HepG2 (cell line): ENCODE results near the gene GRAMD1A. TPM values are rescaled to one million over a fixed set of nuclear protein-coding genes. Genes with fewer than 3 reads are reported as not detected.

Experiments
- ATAC-seq: fragments of 200-7000 bp; cut with Tn5 transposase; 3 replicates; pipeline ENCODE4 v1.9.1; 2020; ENCODE audit warnings: mild to moderate bottlenecking, moderate library complexity
- BruUV-seq: library from RNA; stranded (reverse); fragments of 400-500 nt; replicated peaks from 2 replicates; lab custom pipeline; 2021; lab: Mats Ljungman, UMichigan
- CTCF ChIA-PET: fragments of 300-600 bp; formaldehyde crosslinking; extraction: SDS; loops from one replicate; lab custom pipeline; 2021; ENCODE audit warnings: low total read pairs, inconsistent platforms, low intra/inter-chr PET ratio; lab: Yijun Ruan, JAX
- POLR2A ChIA-PET: fragments of 350-600 bp; sonication (Branson Sonifier 250); formaldehyde crosslinking; loops from one replicate; lab custom pipeline; 2020; ENCODE audit warnings: antibody characterized with exemption, inconsistent platforms; lab: Yijun Ruan, JAX
- DNase-seq: peaks from one replicate; pipeline ENCODE4 v3.0.0-alpha.2; 2015; ENCODE audit warnings: low spot score
- FAIRE-seq: peaks from 3 replicates; lab custom pipeline; 2011; peaks lifted over from hg19 to GRCh38; lab: Jason Lieb, UNC
- H2AFZ ChIP-seq: one replicate; pipeline ENCODE4 v1.6.1; 2011; ENCODE audit warnings: low read length, inconsistent platforms
- H3K27ac ChIP-seq: fragments of 300-600 bp; 3 replicates; pipeline ENCODE4 v1.8.0; 2011; ENCODE audit warnings: mixed run types, mild to moderate bottlenecking, mixed read lengths, low read length, inconsistent platforms; ENCODE audit not compliant: insufficient read depth; ENCODE audit errors: extremely low read length
- H3K27me3 ChIP-seq, 2 experiments: fragments of 200-600 bp in 1 of 2; 2 replicates in 1 of 2; 3 replicates in 1 of 2; pipeline versions ENCODE4 v1.6.0 to v1.8.0; 2011; ENCODE audit warnings: low read length in 2 of 2, mild to moderate bottlenecking in 2 of 2, moderate library complexity in 2 of 2, inconsistent platforms in 1 of 2; ENCODE audit not compliant: insufficient read depth in 2 of 2, control insufficient read depth in 1 of 2
- H3K36me3 ChIP-seq, 2 experiments: fragments of 200-600 bp in 1 of 2; replicated peaks in 1 of 2; 2 replicates in 1 of 2; 3 replicates in 1 of 2; pipeline versions ENCODE4 v1.5.1 to v1.8.0; 2011; ENCODE audit warnings: low read length in 2 of 2, inconsistent platforms in 1 of 2; ENCODE audit not compliant: insufficient read depth in 2 of 2, control insufficient read depth in 1 of 2
- H3K4me1 ChIP-seq: 2 replicates; pipeline ENCODE4 v1.5.1; 2012; ENCODE audit warnings: low read length, inconsistent platforms; ENCODE audit not compliant: insufficient read depth
- H3K4me2 ChIP-seq: 2 replicates; pipeline ENCODE4 v1.6.0; 2011; ENCODE audit warnings: low read depth, low read length, inconsistent platforms
- H3K4me3 ChIP-seq, 3 experiments: fragments of 200-600 bp in 1 of 3; sonication (generic), shearing (Covaris generic) in 1 of 3; replicated peaks in 1 of 3; 2 replicates each; pipeline ENCODE4 v1.5.1; 2011 to 2016; ENCODE audit warnings: low read length in 3 of 3, inconsistent platforms in 2 of 3, low read depth in 2 of 3, mild to moderate bottlenecking in 2 of 3, control low read depth in 1 of 3, mixed read lengths in 1 of 3; ENCODE audit not compliant: insufficient read depth in 1 of 3
- H3K79me2 ChIP-seq: one replicate; pipeline ENCODE4 v1.6.1; 2011; ENCODE audit warnings: low read length, inconsistent platforms; ENCODE audit not compliant: insufficient read depth
- H3K9ac ChIP-seq: 2 replicates; pipeline ENCODE4 v1.6.0; 2011; ENCODE audit warnings: mild to moderate bottlenecking, low read depth, low read length, inconsistent platforms; ENCODE audit not compliant: insufficient read depth
- H3K9me3 ChIP-seq: 2 replicates; pipeline ENCODE4 v1.5.1; 2012; ENCODE audit warnings: mild to moderate bottlenecking, low read length
- H4K20me1 ChIP-seq: 2 replicates; pipeline ENCODE4 v1.6.0; 2011; ENCODE audit warnings: inconsistent platforms, mild to moderate bottlenecking, low read length, moderate library complexity; ENCODE audit not compliant: insufficient read depth
- BRD4 ChIP-seq: sonication (generic); formaldehyde crosslinking; IDR thresholded peaks from 2 replicates; pipeline ENCODE4 v1.4.0; 2020; ENCODE audit warnings: missing genetic modification reagents
- HDAC2 ChIP-seq: sonication (generic); formaldehyde crosslinking; IDR thresholded peaks from 2 replicates; pipeline ENCODE4 v1.4.0; 2020; ENCODE audit warnings: missing genetic modification reagents
- MXI1 ChIP-seq: IDR thresholded peaks from 3 replicates; pipeline ENCODE4 v1.6.1; 2012; ENCODE audit warnings: low read depth, low read length, inconsistent platforms, borderline replicate concordance
- NRL ChIP-seq: sonication (generic); formaldehyde crosslinking; IDR thresholded peaks from 2 replicates; pipeline ENCODE4 v1.5.0; 2020; ENCODE audit warnings: missing genetic modification reagents, mild to moderate bottlenecking, moderate library complexity, borderline replicate concordance
- PAX8 ChIP-seq: sonication (generic); formaldehyde crosslinking; IDR thresholded peaks from 2 replicates; pipeline ENCODE4 v1.8.0; 2022; ENCODE audit warnings: mild to moderate bottlenecking, missing genetic modification reagents, borderline replicate concordance
- ZNF260 ChIP-seq: sonication (generic); formaldehyde crosslinking; IDR thresholded peaks from 2 replicates; pipeline ENCODE4 v1.4.0; 2020; ENCODE audit warnings: missing genetic modification reagents, low read depth, mild to moderate bottlenecking, borderline replicate concordance
- ZNF326 ChIP-seq: sonication (generic); formaldehyde crosslinking; IDR thresholded peaks from 2 replicates; pipeline ENCODE4 v1.4.0; 2020; ENCODE audit warnings: missing genetic modification reagents, borderline replicate concordance
- ZNF703 ChIP-seq: sonication (generic); formaldehyde crosslinking; IDR thresholded peaks from 2 replicates; pipeline ENCODE4 v1.5.1; 2020; ENCODE audit warnings: missing genetic modification reagents, mild to moderate bottlenecking, moderate library complexity, borderline replicate concordance
- ZNF761 ChIP-seq: sonication (generic); formaldehyde crosslinking; conservative IDR thresholded peaks from 2 replicates; pipeline ENCODE4 v1.4.0; 2020; ENCODE audit warnings: mild to moderate bottlenecking, missing genetic modification reagents
- ZNF772 ChIP-seq: sonication (generic); formaldehyde crosslinking; IDR thresholded peaks from 2 replicates; pipeline ENCODE4 v1.5.0; 2020; ENCODE audit warnings: mild to moderate bottlenecking, missing genetic modification reagents
- WGBS: methylation state at CpG from one replicate; pipeline ENCODE4 v1.1.6; 2017; ENCODE audit warnings: low lambda C conversion rate; 5-methylcytosine and 5-hydroxymethylcytosine counted together
- in situ Hi-C: cut with HindIII; loops from 2 replicates; pipeline ENCODE4 v1.10.0; 2017; ENCODE audit warnings: low pct_unique_long_range_greater_than_20kb; ENCODE audit not compliant: extremely low pct_ligation_motif_present
- intact Hi-C: fragments of 100-400 bp; cut with micrococcal nuclease; formaldehyde crosslinking; loops from one replicate; pipeline ENCODE4 v1.10.0; 2022; ENCODE audit not compliant: unreplicated experiment
- polyA plus RNA-seq, 8 experiments: library from polyadenylated mRNA; depleted of rRNA in 3 of 8; stranded (reverse) in 7 of 8; unstranded in 1 of 8; fragments of >200 nt; fragmentation: Illumina TruSeq in 4 of 8; extraction: Trizol in 4 of 8; gene quantifications; 2 replicates each; pipeline versions ENCODE4 v1.2.1 to v1.2.3, GENCODE V29; 2011 to 2016; ENCODE audit warnings: low read depth in 4 of 8, missing spikeins in 1 of 8, mixed read lengths in 1 of 8; ENCODE audit not compliant: insufficient read depth in 1 of 8
- total RNA-seq, 5 experiments: library from RNA; depleted of rRNA; stranded (reverse); fragments of >200 nt; fragmentation: Illumina TruSeq; extraction: Trizol; gene quantifications; 2 replicates each; pipeline ENCODE4 v1.2.3, GENCODE V29; 2016; ENCODE audit warnings: low read depth in 1 of 5
- TF ChIP-seq, protein P1 (sequence below): IDR thresholded peaks from 2 replicates; pipeline ENCODE4 v1.6.1; 2012; ENCODE audit warnings: low read length, improper control_type of control experiment
- TF ChIP-seq, protein P2 (sequence below): sonication (generic); formaldehyde crosslinking; IDR thresholded peaks from 2 replicates; pipeline ENCODE4 v1.4.0; 2020; ENCODE audit warnings: missing genetic modification reagents, borderline replicate concordance
- TF ChIP-seq, protein P3 (sequence below): sonication (generic); formaldehyde crosslinking; IDR thresholded peaks from 2 replicates; pipeline ENCODE4 v1.4.0; 2020; ENCODE audit warnings: mild to moderate bottlenecking, missing genetic modification reagents

The GRAMD1A gene
- total and polyA plus RNA-seq, 2 of the 13 experiments (the other 11 are each of a cell fraction or from before 2014, with no cell fraction given), result 14.7 to 181 TPM

DNA sequence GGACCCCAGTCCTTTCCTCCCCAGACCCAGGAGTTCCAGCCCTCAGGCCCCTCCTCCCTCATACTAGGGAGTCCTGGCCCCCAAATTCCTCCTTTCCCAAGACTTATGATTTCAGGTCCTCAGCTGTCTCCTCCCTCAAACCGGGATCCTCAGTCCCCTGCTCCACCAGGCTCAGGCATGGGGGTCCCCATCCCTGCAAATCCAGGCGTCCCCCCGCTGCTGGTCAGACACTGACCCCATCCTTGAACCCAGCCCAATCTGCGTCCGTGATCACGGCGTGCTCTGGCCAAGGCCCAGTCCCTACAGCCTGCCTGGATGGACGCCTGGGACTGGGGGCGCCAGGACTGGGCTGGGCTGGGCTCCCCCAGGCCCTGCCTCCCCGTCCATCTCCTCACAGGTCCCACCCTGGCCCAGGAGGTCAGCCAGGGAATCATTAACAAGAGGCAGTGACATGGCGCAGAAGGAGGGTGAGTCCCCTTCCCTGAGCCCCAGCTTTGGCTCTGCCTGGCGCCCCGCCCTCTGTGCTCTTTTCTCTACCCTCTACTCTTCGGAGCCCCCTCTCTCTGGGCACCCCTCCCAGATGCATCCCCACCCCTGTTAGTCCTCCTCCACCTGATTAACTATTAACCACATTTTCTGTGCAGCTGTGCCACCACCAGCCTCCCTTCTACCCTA lies 42.1 kb downstream of the GRAMD1A start:
- DNase-seq, result peak; percentile 89
- Histone ChIP-seq H3K9ac (peak overlapping the region; percentile 85), H3K9me3 (no peaks in the 10 kb centered on the region), H3K27me3 (no peaks in the 10 kb centered on the region), H3K36me3 (peaks cover 6 to 13% of the 10 kb centered on the region in 2 experiments), H3K4me1 (peaks cover 69% of the 10 kb centered on the region), H2AFZ (no peak overlapping the region), H4K20me1 (peaks cover 42% of the 10 kb centered on the region), H3K4me2 (peak overlapping the region; percentile 92), H3K27ac (peak overlapping the region; percentile 99), H3K79me2 (peaks cover 46% of the 10 kb centered on the region), H3K4me3 (peak overlapping the region; percentile 67 to 84 (median 73))
- ATAC-seq, result peak; percentile 69
- ChIA-PET CTCF (no interaction called here), POLR2A (interaction anchor here (0.9 to 3.8 kb wide), 8 partner anchors 11 to 46 kb away, joined by 3 to 15 read pairs (median 8); partner anchors contain the start of gene GRAMD1A)
- in situ Hi-C loops (no loop called here), intact Hi-C loops (loop anchor here (2.0 to 5.0 kb wide), 2 partner anchors 45 to 59 kb away; no protein-coding TSS in a partner anchor)
- BruUV-seq, result no TSS peak
- FAIRE-seq, result peak; percentile 84
- 3% methylated on average over 7 of the region's 14 CpGs for WGBS
- TF ChIP-seq ZNF761, result no peak; the same call in 1 of the 2 replicates
- peak; percentile 20; the same call in 1 of the 3 replicates for TF ChIP-seq MXI1
- TF ChIP-seq, protein P1, sequence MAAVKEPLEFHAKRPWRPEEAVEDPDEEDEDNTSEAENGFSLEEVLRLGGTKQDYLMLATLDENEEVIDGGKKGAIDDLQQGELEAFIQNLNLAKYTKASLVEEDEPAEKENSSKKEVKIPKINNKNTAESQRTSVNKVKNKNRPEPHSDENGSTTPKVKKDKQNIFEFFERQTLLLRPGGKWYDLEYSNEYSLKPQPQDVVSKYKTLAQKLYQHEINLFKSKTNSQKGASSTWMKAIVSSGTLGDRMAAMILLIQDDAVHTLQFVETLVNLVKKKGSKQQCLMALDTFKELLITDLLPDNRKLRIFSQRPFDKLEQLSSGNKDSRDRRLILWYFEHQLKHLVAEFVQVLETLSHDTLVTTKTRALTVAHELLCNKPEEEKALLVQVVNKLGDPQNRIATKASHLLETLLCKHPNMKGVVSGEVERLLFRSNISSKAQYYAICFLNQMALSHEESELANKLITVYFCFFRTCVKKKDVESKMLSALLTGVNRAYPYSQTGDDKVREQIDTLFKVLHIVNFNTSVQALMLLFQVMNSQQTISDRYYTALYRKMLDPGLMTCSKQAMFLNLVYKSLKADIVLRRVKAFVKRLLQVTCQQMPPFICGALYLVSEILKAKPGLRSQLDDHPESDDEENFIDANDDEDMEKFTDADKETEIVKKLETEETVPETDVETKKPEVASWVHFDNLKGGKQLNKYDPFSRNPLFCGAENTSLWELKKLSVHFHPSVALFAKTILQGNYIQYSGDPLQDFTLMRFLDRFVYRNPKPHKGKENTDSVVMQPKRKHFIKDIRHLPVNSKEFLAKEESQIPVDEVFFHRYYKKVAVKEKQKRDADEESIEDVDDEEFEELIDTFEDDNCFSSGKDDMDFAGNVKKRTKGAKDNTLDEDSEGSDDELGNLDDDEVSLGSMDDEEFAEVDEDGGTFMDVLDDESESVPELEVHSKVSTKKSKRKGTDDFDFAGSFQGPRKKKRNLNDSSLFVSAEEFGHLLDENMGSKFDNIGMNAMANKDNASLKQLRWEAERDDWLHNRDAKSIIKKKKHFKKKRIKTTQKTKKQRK, result no peak
- no peak for TF ChIP-seq ZNF703 (CRISPR knock-in tag)
- 0 out of 2 replicates have a peak, but pooled peaks have one; percentile 30 for TF ChIP-seq ZNF326 (CRISPR knock-in tag)
- peak; percentile 53; the same call in 1 of the 2 replicates for TF ChIP-seq HDAC2 (CRISPR knock-in tag)
- TF ChIP-seq ZNF772 (CRISPR knock-in tag), result peak; percentile 64; the same call in 1 of the 2 replicates
- TF ChIP-seq BRD4 (CRISPR knock-in tag), result peak; percentile 91
- TF ChIP-seq, protein P2, sequence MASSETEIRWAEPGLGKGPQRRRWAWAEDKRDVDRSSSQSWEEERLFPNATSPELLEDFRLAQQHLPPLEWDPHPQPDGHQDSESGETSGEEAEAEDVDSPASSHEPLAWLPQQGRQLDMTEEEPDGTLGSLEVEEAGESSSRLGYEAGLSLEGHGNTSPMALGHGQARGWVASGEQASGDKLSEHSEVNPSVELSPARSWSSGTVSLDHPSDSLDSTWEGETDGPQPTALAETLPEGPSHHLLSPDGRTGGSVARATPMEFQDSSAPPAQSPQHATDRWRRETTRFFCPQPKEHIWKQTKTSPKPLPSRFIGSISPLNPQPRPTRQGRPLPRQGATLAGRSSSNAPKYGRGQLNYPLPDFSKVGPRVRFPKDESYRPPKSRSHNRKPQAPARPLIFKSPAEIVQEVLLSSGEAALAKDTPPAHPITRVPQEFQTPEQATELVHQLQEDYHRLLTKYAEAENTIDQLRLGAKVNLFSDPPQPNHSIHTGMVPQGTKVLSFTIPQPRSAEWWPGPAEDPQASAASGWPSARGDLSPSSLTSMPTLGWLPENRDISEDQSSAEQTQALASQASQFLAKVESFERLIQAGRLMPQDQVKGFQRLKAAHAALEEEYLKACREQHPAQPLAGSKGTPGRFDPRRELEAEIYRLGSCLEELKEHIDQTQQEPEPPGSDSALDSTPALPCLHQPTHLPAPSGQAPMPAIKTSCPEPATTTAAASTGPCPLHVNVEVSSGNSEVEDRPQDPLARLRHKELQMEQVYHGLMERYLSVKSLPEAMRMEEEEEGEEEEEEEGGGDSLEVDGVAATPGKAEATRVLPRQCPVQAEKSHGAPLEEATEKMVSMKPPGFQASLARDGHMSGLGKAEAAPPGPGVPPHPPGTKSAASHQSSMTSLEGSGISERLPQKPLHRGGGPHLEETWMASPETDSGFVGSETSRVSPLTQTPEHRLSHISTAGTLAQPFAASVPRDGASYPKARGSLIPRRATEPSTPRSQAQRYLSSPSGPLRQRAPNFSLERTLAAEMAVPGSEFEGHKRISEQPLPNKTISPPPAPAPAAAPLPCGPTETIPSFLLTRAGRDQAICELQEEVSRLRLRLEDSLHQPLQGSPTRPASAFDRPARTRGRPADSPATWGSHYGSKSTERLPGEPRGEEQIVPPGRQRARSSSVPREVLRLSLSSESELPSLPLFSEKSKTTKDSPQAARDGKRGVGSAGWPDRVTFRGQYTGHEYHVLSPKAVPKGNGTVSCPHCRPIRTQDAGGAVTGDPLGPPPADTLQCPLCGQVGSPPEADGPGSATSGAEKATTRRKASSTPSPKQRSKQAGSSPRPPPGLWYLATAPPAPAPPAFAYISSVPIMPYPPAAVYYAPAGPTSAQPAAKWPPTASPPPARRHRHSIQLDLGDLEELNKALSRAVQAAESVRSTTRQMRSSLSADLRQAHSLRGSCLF (CRISPR knock-in tag), result no peak
- TF ChIP-seq PAX8 (CRISPR knock-in tag), result 0 out of 2 replicates have a peak, but pooled peaks have one; percentile 2
- TF ChIP-seq, protein P3, sequence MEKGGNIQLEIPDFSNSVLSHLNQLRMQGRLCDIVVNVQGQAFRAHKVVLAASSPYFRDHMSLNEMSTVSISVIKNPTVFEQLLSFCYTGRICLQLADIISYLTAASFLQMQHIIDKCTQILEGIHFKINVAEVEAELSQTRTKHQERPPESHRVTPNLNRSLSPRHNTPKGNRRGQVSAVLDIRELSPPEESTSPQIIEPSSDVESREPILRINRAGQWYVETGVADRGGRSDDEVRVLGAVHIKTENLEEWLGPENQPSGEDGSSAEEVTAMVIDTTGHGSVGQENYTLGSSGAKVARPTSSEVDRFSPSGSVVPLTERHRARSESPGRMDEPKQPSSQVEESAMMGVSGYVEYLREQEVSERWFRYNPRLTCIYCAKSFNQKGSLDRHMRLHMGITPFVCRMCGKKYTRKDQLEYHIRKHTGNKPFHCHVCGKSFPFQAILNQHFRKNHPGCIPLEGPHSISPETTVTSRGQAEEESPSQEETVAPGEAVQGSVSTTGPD (CRISPR knock-in tag), result no peak
- TF ChIP-seq ZNF260, result no peak
- no peak; the same call in 1 of the 2 replicates for TF ChIP-seq NRL (CRISPR knock-in tag)
